ENCODE measurements around the gene SESTD1.

The SESTD1 gene

GRCh38 chr2:179264368-179265081 is at the start of gene SESTD1:
Gene SESTD1, minus strand, starts transcription at chr2:179264832. Its CDS starts 72,991 bp downstream, at chr2:179191841.
- DNase-seq (ENCODE audit: low read depth): peak; percentile 21

GRCh38 chr2:179313057-179313456 is 48.4 kb upstream of the SESTD1 start:
- DNase-seq (ENCODE audit: low read depth): no peak

GRCh38 chr2:179311101-179311500 is 46.5 kb upstream of the SESTD1 start:
- no peak for DNase-seq (ENCODE audit: low read depth)

- no peak for DNase-seq (ENCODE audit: low read depth)
Measured at GRCh38 chr2:179307616-179308371, 43.2 kb upstream of the SESTD1 start.

- no peak for DNase-seq (ENCODE audit: low read depth)
Measured at GRCh38 chr2:179305125-179305524, 40.5 kb upstream of the SESTD1 start.

- DNase-seq (ENCODE audit: low read depth): no peak
Measured at GRCh38 chr2:179304424-179304823, 39.8 kb upstream of the SESTD1 start.

GRCh38 chr2:179302764-179303571 is 38.3 kb upstream of the SESTD1 start:
- DNase-seq (ENCODE audit: low read depth): no peak

- no peak for DNase-seq (ENCODE audit: low read depth)
Measured at GRCh38 chr2:179302149-179302548, 37.5 kb upstream of the SESTD1 start.

GRCh38 chr2:179298666-179299065 is 34.0 kb upstream of the SESTD1 start:
- no peak for DNase-seq (ENCODE audit: low read depth)

- no peak for DNase-seq (ENCODE audit: low read depth)
Measured at GRCh38 chr2:179297927-179298326, 33.3 kb upstream of the SESTD1 start.

GRCh38 chr2:179290329-179290728 is 25.7 kb upstream of the SESTD1 start:
- no peak for DNase-seq (ENCODE audit: low read depth)

- DNase-seq (ENCODE audit: low read depth): no peak
Measured at GRCh38 chr2:179285060-179285459, 20.4 kb upstream of the SESTD1 start.

- DNase-seq (ENCODE audit: low read depth): no peak
Measured at GRCh38 chr2:179277429-179278196, 13.0 kb upstream of the SESTD1 start.

GRCh38 chr2:179275253-179276012 is 10.8 kb upstream of the SESTD1 start:
- DNase-seq (ENCODE audit: low read depth): no peak

GRCh38 chr2:179274749-179275148 is 10.1 kb upstream of the SESTD1 start:
- no peak for DNase-seq (ENCODE audit: low read depth)

- DNase-seq (ENCODE audit: low read depth): no peak
Measured at GRCh38 chr2:179273461-179273962, 8.9 kb upstream of the SESTD1 start.

- no peak for DNase-seq (ENCODE audit: low read depth)
Measured at GRCh38 chr2:179272406-179273192, 8.0 kb upstream of the SESTD1 start.

GRCh38 chr2:179270689-179271088 is 6.1 kb upstream of the SESTD1 start:
- no peak for DNase-seq (ENCODE audit: low read depth)

- DNase-seq (ENCODE audit: low read depth): no peak
Measured at GRCh38 chr2:179268277-179268925, 3.8 kb upstream of the SESTD1 start.

GRCh38 chr2:179266271-179266670 is 1.6 kb upstream of the SESTD1 start:
- DNase-seq (ENCODE audit: low read depth): no peak
